ENCODE measurements around the gene ATP9B.

DNA sequence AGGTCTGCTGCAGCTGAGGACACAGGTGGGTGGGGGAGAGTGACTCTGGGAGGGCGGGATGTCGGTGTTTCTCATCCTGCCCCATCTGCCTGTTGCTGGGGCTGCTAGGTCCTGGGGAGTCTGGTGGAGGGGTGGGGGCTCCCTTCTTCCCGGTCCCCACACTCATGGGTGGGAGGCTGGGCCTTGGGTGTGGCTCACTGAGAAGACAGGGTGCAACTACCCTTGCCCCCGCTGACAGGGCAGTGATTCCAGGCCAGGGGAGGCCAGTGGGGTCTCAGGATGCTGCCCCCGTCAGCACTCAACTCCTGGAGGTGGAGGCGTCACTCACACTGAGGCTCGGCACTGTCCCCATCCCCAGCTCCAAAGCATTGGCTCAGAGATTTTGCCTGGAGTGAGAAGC lies 318.8 kb downstream of the ATP9B start:
- TF ChIP-seq, protein P1, sequence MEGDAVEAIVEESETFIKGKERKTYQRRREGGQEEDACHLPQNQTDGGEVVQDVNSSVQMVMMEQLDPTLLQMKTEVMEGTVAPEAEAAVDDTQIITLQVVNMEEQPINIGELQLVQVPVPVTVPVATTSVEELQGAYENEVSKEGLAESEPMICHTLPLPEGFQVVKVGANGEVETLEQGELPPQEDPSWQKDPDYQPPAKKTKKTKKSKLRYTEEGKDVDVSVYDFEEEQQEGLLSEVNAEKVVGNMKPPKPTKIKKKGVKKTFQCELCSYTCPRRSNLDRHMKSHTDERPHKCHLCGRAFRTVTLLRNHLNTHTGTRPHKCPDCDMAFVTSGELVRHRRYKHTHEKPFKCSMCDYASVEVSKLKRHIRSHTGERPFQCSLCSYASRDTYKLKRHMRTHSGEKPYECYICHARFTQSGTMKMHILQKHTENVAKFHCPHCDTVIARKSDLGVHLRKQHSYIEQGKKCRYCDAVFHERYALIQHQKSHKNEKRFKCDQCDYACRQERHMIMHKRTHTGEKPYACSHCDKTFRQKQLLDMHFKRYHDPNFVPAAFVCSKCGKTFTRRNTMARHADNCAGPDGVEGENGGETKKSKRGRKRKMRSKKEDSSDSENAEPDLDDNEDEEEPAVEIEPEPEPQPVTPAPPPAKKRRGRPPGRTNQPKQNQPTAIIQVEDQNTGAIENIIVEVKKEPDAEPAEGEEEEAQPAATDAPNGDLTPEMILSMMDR (IDR thresholded peaks at IDR 0.05) = no peak
- no peak for TF ChIP-seq POLR2A (IDR thresholded peaks at IDR 0.05)

Data from right lobe of liver (tissue), 4 donors.